DND-41 (cell line): ENCODE data around the gene GNPTG.

Source experiments
- ATAC-seq: fragments of 200-7000 bp; cut with Tn5 transposase; 3 replicates; pipeline ENCODE4 v1.9.1; 2021; ENCODE audit warnings: low read depth; ENCODE audit not compliant: insufficient read depth
- DNase-seq: peaks from one replicate; pipeline ENCODE4 v3.0.0-alpha.2; 2020
- H2AFZ ChIP-seq: 2 replicates; pipeline ENCODE4 v1.6.0; 2012; ENCODE audit warnings: low read depth, low read length
- H3K27ac ChIP-seq: 2 replicates; pipeline ENCODE4 v1.5.1; 2012; ENCODE audit warnings: low read length, inconsistent platforms
- H3K27me3 ChIP-seq: fragments of 200-600 bp; sonication (generic); 2 replicates; pipeline ENCODE4 v1.6.0; 2012; ENCODE audit warnings: low read length, mild to moderate bottlenecking, inconsistent platforms; ENCODE audit not compliant: insufficient read depth, poor library complexity
- H3K36me3 ChIP-seq: 2 replicates; pipeline ENCODE4 v1.5.1; 2012; ENCODE audit warnings: low read length, inconsistent platforms; ENCODE audit not compliant: insufficient read depth
- H3K4me1 ChIP-seq: 2 replicates; pipeline ENCODE4 v1.5.1; 2012; ENCODE audit warnings: mild to moderate bottlenecking, low read length; ENCODE audit not compliant: insufficient read depth
- H3K4me2 ChIP-seq: 2 replicates; pipeline ENCODE4 v1.6.0; 2012; ENCODE audit warnings: mild to moderate bottlenecking, moderate library complexity, low read length, inconsistent platforms; ENCODE audit not compliant: insufficient read depth
- H3K4me3 ChIP-seq, 2 experiments: fragments of 200-600 bp in 1 of 2; shearing (Covaris generic) in 1 of 2; 2 replicates each; pipeline ENCODE4 v1.5.1; 2012 to 2016; ENCODE audit warnings: inconsistent platforms in 2 of 2, low read length in 2 of 2, mild to moderate bottlenecking in 2 of 2, low read depth in 1 of 2, moderate library complexity in 1 of 2
- H3K79me2 ChIP-seq: 2 replicates; pipeline ENCODE4 v1.6.0; 2012; ENCODE audit warnings: low read length, inconsistent platforms; ENCODE audit not compliant: insufficient read depth
- H3K9ac ChIP-seq: 2 replicates; pipeline ENCODE4 v1.6.0; 2012; ENCODE audit warnings: low read depth, mild to moderate bottlenecking, inconsistent platforms, low read length, moderate library complexity
- H3K9me3 ChIP-seq: 2 replicates; pipeline ENCODE4 v1.5.1; 2012; ENCODE audit warnings: low read length, moderate library complexity, mild to moderate bottlenecking, inconsistent platforms; ENCODE audit not compliant: insufficient read depth, severe bottlenecking
- H4K20me1 ChIP-seq: 2 replicates; pipeline ENCODE4 v1.6.0; 2012; ENCODE audit warnings: low read length; ENCODE audit not compliant: insufficient read depth
- CTCF ChIP-seq: IDR thresholded peaks from 2 replicates; pipeline ENCODE4 v1.5.1; 2012; ENCODE audit warnings: borderline replicate concordance, low read length, moderate library complexity, mild to moderate bottlenecking; ENCODE audit not compliant: poor library complexity, severe bottlenecking; ENCODE audit errors: extremely low read depth
- EZH2 ChIP-seq: IDR thresholded peaks from 3 replicates; pipeline ENCODE4 v1.6.1; 2012; ENCODE audit warnings: borderline replicate concordance, low read depth, mild to moderate bottlenecking, moderate library complexity, low read length, inconsistent platforms; ENCODE audit not compliant: severe bottlenecking

GNPTG gene

GRCh38 chr16:1332618-1333148 lies 19.0 kb upstream of the GNPTG start:
- no peak overlapping the region for H3K27ac ChIP-seq
- ATAC-seq, result no peak
- H3K9ac ChIP-seq, result no peak overlapping the region
- no peak overlapping the region for H3K4me3 ChIP-seq
- no peak overlapping the region for H3K4me2 ChIP-seq
- DNase-seq, result no peak
- H4K20me1 ChIP-seq, result 0 out of 2 replicates have a peak, but pooled peaks cover 11% of the 10 kb centered on the region
- TF ChIP-seq CTCF, result no peak
- no peak for TF ChIP-seq EZH2
- H3K79me2 ChIP-seq, result no peaks in the 10 kb centered on the region
- no peak overlapping the region for H2AFZ ChIP-seq
- no peaks in the 10 kb centered on the region for H3K36me3 ChIP-seq
- H3K9me3 ChIP-seq, result no peaks in the 10 kb centered on the region
- H3K27me3 ChIP-seq, result peaks cover 5% of the 10 kb centered on the region
- peaks cover 4% of the 10 kb centered on the region; the same call in 1 of the 2 replicates for H3K4me1 ChIP-seq

- no peak within 1 kb of the TSS for H3K4me3 ChIP-seq
- H4K20me1 ChIP-seq, result 0 out of 2 replicates have a peak, but pooled peaks cover 11% of the 10 kb centered on the region
Measured at GRCh38 chr16:1333149-1333812, 18.4 kb upstream of the GNPTG start, which contains the start of gene BAIAP3. BAIAP3 (plus strand) TSS chr16:1333645; CDS start chr16:1338550, 4,905 bp downstream.

GRCh38 chr16:1333854-1334700 lies 17.7 kb upstream of the GNPTG start:
- H3K9ac ChIP-seq, result no peak overlapping the region
- H3K4me3 ChIP-seq, result no peak overlapping the region
- no peak for ATAC-seq
- 0 out of 2 replicates have a peak, but pooled peaks cover 11% of the 10 kb centered on the region for H4K20me1 ChIP-seq
- no peak overlapping the region for H3K4me2 ChIP-seq
- peaks cover 5% of the 10 kb centered on the region for H3K27me3 ChIP-seq
- H3K4me1 ChIP-seq, result peaks cover 4% of the 10 kb centered on the region; the same call in 1 of the 2 replicates
- H3K79me2 ChIP-seq, result no peaks in the 10 kb centered on the region
- H3K36me3 ChIP-seq, result no peaks in the 10 kb centered on the region
- DNase-seq, result no peak
- H2AFZ ChIP-seq, result no peak overlapping the region
- H3K9me3 ChIP-seq, result no peaks in the 10 kb centered on the region
- no peak for TF ChIP-seq EZH2
- no peak for TF ChIP-seq CTCF
- no peak overlapping the region for H3K27ac ChIP-seq

More at GRCh38 chr16:1333149-1333812, 18.4 kb upstream of the GNPTG start, which contains the start of gene BAIAP3:
- H3K79me2 ChIP-seq, result no peaks in the 10 kb centered on the region
- DNase-seq (no peak), ATAC-seq (no peak)
- H2AFZ ChIP-seq, result no peak within 1 kb of the TSS
- peaks cover 5% of the 10 kb centered on the region for H3K27me3 ChIP-seq
- H3K9me3 ChIP-seq, result no peaks in the 10 kb centered on the region
- H3K4me2 ChIP-seq, result no peak within 1 kb of the TSS
- H3K9ac ChIP-seq, result no peak within 1 kb of the TSS
- no peaks in the 10 kb centered on the region for H3K36me3 ChIP-seq
- H3K4me1 ChIP-seq, result peaks cover 4% of the 10 kb centered on the region; the same call in 1 of the 2 replicates
- no peak within 1 kb of the TSS for H3K27ac ChIP-seq
- TF ChIP-seq EZH2 (no peak), CTCF (no peak)
